WI38 (cell line): Measurements from ENCODE around the gene GLT8D2.
"Not testable (repeated sequence)": the region's sequence is repeated elsewhere in the genome, so short reads cannot be mapped to it uniquely, and the experiment has no call there.

ENCODE experiments used
- H3K4me3 ChIP-seq: 2 replicates; pipeline ENCODE4 v1.5.1; 2011; ENCODE audit warnings: low read depth, mild to moderate bottlenecking, control low read depth, low read length
- TF ChIP-seq, protein P1 (sequence below): IDR thresholded peaks from 2 replicates; pipeline ENCODE4 v1.5.1; 2012; ENCODE audit warnings: low read depth, mild to moderate bottlenecking, control low read depth, low read length

GLT8D2 gene

GRCh38 chr12:104026841-104027599 is 23.0 kb downstream of the GLT8D2 start:
- TF ChIP-seq, protein P1, sequence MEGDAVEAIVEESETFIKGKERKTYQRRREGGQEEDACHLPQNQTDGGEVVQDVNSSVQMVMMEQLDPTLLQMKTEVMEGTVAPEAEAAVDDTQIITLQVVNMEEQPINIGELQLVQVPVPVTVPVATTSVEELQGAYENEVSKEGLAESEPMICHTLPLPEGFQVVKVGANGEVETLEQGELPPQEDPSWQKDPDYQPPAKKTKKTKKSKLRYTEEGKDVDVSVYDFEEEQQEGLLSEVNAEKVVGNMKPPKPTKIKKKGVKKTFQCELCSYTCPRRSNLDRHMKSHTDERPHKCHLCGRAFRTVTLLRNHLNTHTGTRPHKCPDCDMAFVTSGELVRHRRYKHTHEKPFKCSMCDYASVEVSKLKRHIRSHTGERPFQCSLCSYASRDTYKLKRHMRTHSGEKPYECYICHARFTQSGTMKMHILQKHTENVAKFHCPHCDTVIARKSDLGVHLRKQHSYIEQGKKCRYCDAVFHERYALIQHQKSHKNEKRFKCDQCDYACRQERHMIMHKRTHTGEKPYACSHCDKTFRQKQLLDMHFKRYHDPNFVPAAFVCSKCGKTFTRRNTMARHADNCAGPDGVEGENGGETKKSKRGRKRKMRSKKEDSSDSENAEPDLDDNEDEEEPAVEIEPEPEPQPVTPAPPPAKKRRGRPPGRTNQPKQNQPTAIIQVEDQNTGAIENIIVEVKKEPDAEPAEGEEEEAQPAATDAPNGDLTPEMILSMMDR: no peak
- no peak overlapping the region for H3K4me3 ChIP-seq

- TF ChIP-seq, protein P1: no peak
- H3K4me3 ChIP-seq: no peak overlapping the region
These were observed 24.2 kb downstream of the GLT8D2 start for GRCh38 chr12:104025771-104026170.

- H3K4me3 ChIP-seq: no peak overlapping the region
- TF ChIP-seq, protein P1: no peak
These were observed 25.6 kb downstream of the GLT8D2 start for GRCh38 chr12:104024348-104024747.

DNA sequence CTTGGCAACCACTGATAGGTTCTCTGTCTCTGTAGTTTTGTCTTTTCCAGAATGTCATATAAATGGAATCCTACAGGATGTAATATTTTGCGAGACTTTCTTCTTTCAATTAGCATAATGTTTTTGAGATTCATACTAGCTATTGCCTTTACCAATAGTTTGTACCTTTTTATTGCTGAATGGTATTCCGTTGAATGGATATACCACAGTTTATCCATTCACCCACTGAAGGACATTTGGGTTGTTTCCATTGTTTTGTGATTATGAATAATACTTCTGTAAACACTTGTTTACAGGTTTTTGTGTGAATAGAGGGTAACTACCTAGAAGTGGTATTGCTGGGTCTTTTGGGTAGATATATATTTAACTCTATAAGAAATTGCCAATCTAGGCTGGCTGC is 26.3 kb downstream of the GLT8D2 start:
- no peak overlapping the region for H3K4me3 ChIP-seq
- TF ChIP-seq, protein P1: no peak

DNA sequence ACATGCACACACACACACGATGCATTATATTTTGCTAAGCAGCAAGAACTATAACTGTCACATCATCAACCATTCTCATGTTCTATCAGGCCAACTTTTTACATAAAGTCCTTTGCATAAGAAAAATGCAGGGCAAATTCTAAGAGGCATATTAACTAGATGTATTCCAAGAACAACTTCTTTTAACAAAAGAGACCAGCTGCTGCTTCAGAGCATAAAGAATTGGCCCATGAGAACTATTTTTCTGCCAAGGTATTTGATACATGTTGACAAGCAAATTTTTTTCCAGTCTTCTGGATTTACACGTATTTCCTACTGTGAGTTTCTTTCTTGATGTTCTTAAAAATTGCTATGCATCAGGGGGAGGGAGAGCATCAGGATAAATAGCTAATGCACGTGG is 27.2 kb downstream of the GLT8D2 start:
- TF ChIP-seq, protein P1: no peak
- no peak overlapping the region for H3K4me3 ChIP-seq

GRCh38 chr12:104021862-104022261 is 28.1 kb downstream of the GLT8D2 start:
- not testable (repeated sequence) for H3K4me3 ChIP-seq

DNA sequence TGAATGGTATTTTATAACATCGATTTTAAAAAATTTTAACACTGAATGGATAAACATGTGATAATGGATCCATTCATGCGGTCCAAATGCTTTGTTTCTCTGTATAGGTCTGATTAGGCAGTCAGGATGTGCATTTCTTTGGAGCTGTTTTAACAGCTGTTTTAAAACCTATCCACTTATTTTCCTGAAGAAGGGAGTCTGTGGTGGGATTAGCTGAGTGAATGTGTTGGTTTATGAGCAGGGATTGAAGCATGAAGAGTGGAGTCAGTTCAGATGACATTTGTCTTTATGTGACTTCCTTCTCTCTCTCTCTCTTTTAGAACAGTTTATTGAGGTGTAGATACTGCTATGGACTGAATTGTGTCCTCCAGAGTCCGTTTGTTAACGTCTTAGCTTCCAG is 37.7 kb downstream of the GLT8D2 start:
- H3K4me3 ChIP-seq: no peak overlapping the region
- TF ChIP-seq, protein P1: no peak

- no peak overlapping the region for H3K4me3 ChIP-seq
- TF ChIP-seq, protein P1: no peak
These were observed 38.7 kb downstream of the GLT8D2 start for GRCh38 chr12:104011253-104011652.
